Activated T-cell treated with anti-CD3 and anti-CD28 coated beads, Interleukin-2, amount 50 U/mL, for 72 hours (primary cell): ENCODE results near the gene PMEPA1. TPM values are rescaled to one million over a fixed set of nuclear protein-coding genes. Genes with fewer than 3 reads are reported as not detected.
"Not testable (repeated sequence)": the region's sequence is repeated elsewhere in the genome, so short reads cannot be mapped to it uniquely, and the experiment has no call there.

Experiments
- ATAC-seq, 2 donors: fragments of 150-1000 bp; cut with Tn5 transposase; replicated peaks in 1 of 2; 2 replicates each; pipeline ENCODE4 v1.10.0; 2021; ENCODE audit warnings: moderate library complexity in 2 of 2, mild to moderate bottlenecking in 1 of 2
- DNase-seq, 2 donors: peaks; one replicate each; pipeline ENCODE4 v3.0.0; 2021 to 2022; ENCODE audit warnings: mixed read lengths in 1 of 2
- H3K27ac Mint-ChIP-seq: one replicate; pipeline ENCODE4 v1.8.0; 2022; ENCODE audit warnings: mild to moderate bottlenecking, moderate library complexity, mixed read lengths
- H3K27me3 Mint-ChIP-seq: one replicate; pipeline ENCODE4 v1.8.0; 2022; ENCODE audit warnings: low read depth, mixed read lengths
- H3K36me3 Mint-ChIP-seq, 2 donors: one replicate each; pipeline ENCODE4 v1.8.0; 2022; ENCODE audit warnings: mixed read lengths in 2 of 2, mild to moderate bottlenecking in 1 of 2; ENCODE audit not compliant: insufficient read depth in 2 of 2
- H3K4me1 Mint-ChIP-seq: one replicate; pipeline ENCODE4 v1.8.0; 2022; ENCODE audit warnings: low read depth, mixed read lengths
- H3K4me3 Mint-ChIP-seq, 2 donors: one replicate each; pipeline ENCODE4 v1.8.0; 2022; ENCODE audit warnings: mild to moderate bottlenecking in 2 of 2, mixed read lengths in 2 of 2, moderate library complexity in 2 of 2
- H3K9me3 Mint-ChIP-seq, 2 donors: one replicate each; pipeline ENCODE4 v1.8.0; 2022; ENCODE audit warnings: mixed read lengths in 2 of 2
- total RNA-seq, 2 donors: library from RNA; stranded (reverse); gene quantifications; one replicate each; pipeline ENCODE4 v1.2.3, GENCODE V29; 2022

Gene PMEPA1
- total RNA-seq, 2 donors from 2014 or later, result 4.3 to 4.6 TPM

- Mint-ChIP-seq H3K27me3 (no peaks in the 10 kb centered on the region), H3K9me3 (peaks cover 5 to 7% of the 10 kb centered on the region in 2 donors), H3K4me1 (no peaks in the 10 kb centered on the region), H3K4me3 (no peak overlapping the region), H3K27ac (no peak overlapping the region), H3K36me3 (peaks cover 2 to 3% of the 10 kb centered on the region in 2 donors)
- ATAC-seq, result no peak
- no peak for DNase-seq
Measured at GRCh38 chr20:57647006-57647932, 62.5 kb downstream of the PMEPA1 start.

GRCh38 chr20:57638895-57639236 lies 70.9 kb downstream of the PMEPA1 start:
- Mint-ChIP-seq H3K4me3 (no peak overlapping the region), H3K9me3 (peaks cover 13 to 14% of the 10 kb centered on the region in 2 donors), H3K36me3 (peaks cover 9 to 14% of the 10 kb centered on the region in 2 donors), H3K27me3 (no peaks in the 10 kb centered on the region), H3K27ac (no peak overlapping the region), H3K4me1 (peaks cover 5% of the 10 kb centered on the region)
- ATAC-seq (no peak), DNase-seq (no peak)

- H3K36me3 Mint-ChIP-seq, result peaks cover 10 to 13% of the 10 kb centered on the region in 2 donors
- H3K27ac Mint-ChIP-seq, result no peak overlapping the region
- H3K4me3 Mint-ChIP-seq, result no peak overlapping the region
- no peaks in the 10 kb centered on the region for H3K27me3 Mint-ChIP-seq
- peaks cover 10% of the 10 kb centered on the region for H3K4me1 Mint-ChIP-seq
- DNase-seq, result no peak
- peaks cover 14% of the 10 kb centered on the region in 2 donors for H3K9me3 Mint-ChIP-seq
- ATAC-seq, result no peak
Measured at GRCh38 chr20:57638173-57638894, 71.5 kb downstream of the PMEPA1 start.

- no peak overlapping the region for H3K27ac Mint-ChIP-seq
- ATAC-seq, result peak; percentile 54 to 59
- peaks cover 6% of the 10 kb centered on the region for H3K27me3 Mint-ChIP-seq
Measured at GRCh38 chr20:57633945-57634491, 75.8 kb downstream of the PMEPA1 start.

GRCh38 chr20:57632286-57632685 lies 77.5 kb downstream of the PMEPA1 start:
- H3K9me3 Mint-ChIP-seq, result peaks cover 13 to 14% of the 10 kb centered on the region in 2 donors
- DNase-seq (no peak), ATAC-seq (no peak)
- no peak overlapping the region for H3K27ac Mint-ChIP-seq
- peaks cover 42% of the 10 kb centered on the region for H3K4me1 Mint-ChIP-seq
- peaks cover 10 to 13% of the 10 kb centered on the region in 2 donors for H3K36me3 Mint-ChIP-seq
- peaks cover 6% of the 10 kb centered on the region for H3K27me3 Mint-ChIP-seq
- no peak overlapping the region for H3K4me3 Mint-ChIP-seq

More at GRCh38 chr20:57633945-57634491, 75.8 kb downstream of the PMEPA1 start:
- Mint-ChIP-seq H3K36me3 (peaks cover 10 to 13% of the 10 kb centered on the region in 2 donors), H3K4me3 (no peak overlapping the region), H3K4me1 (peaks cover 28% of the 10 kb centered on the region), H3K9me3 (peaks cover 14% of the 10 kb centered on the region in 2 donors)
- peak in 1 of 2 donors; percentile 31 for DNase-seq

GRCh38 chr20:57630061-57630460 lies 79.8 kb downstream of the PMEPA1 start:
- Mint-ChIP-seq H3K27ac (peak overlapping the region; percentile 23), H3K27me3 (peaks cover 6% of the 10 kb centered on the region), H3K36me3 (peaks cover 8 to 14% of the 10 kb centered on the region in 2 donors), H3K9me3 (peaks cover 6 to 7% of the 10 kb centered on the region in 2 donors), H3K4me3 (peak overlapping the region; percentile 84 to 97), H3K4me1 (peaks cover 60% of the 10 kb centered on the region)
- peak; percentile 43 to 45 for DNase-seq
- ATAC-seq, result peak; percentile 70 to 78

- peaks cover 60% of the 10 kb centered on the region for H3K4me1 Mint-ChIP-seq
- peak overlapping the region; percentile 36 for H3K27ac Mint-ChIP-seq
- peak in 1 of 2 donors; percentile 1 for ATAC-seq
- peaks cover 8 to 12% of the 10 kb centered on the region in 2 donors for H3K36me3 Mint-ChIP-seq
- not testable (repeated sequence) for H3K9me3 Mint-ChIP-seq, H3K27me3 Mint-ChIP-seq
- peak; percentile 46 to 59 for DNase-seq
- H3K4me3 Mint-ChIP-seq, result peak overlapping the region; percentile 84 to 97
Measured at GRCh38 chr20:57629491-57629901, 80.3 kb downstream of the PMEPA1 start.

- Mint-ChIP-seq H3K4me1 (peaks cover 56% of the 10 kb centered on the region), H3K4me3 (peak overlapping the region; percentile 84 to 97), H3K36me3 (peaks cover 10 to 12% of the 10 kb centered on the region in 2 donors)
- H3K27ac Mint-ChIP-seq, H3K9me3 Mint-ChIP-seq, H3K27me3 Mint-ChIP-seq, ATAC-seq: not testable (repeated sequence)
- peak in 1 of 2 donors; percentile 19 for DNase-seq
Measured at GRCh38 chr20:57628962-57629308, 80.9 kb downstream of the PMEPA1 start.

GRCh38 chr20:57628047-57628961 lies 81.5 kb downstream of the PMEPA1 start:
- peaks cover 50% of the 10 kb centered on the region for H3K4me1 Mint-ChIP-seq
- H3K4me3 Mint-ChIP-seq, result peak overlapping the region; percentile 72 to 82

GRCh38 chr20:57627339-57627738 lies 82.5 kb downstream of the PMEPA1 start:
- peak overlapping the region; percentile 72 to 82 for H3K4me3 Mint-ChIP-seq
- H3K4me1 Mint-ChIP-seq, result peaks cover 53% of the 10 kb centered on the region
- ATAC-seq (no peak), DNase-seq (no peak)
- H3K9me3 Mint-ChIP-seq, result peaks cover 2 to 4% of the 10 kb centered on the region in 2 donors
- H3K27ac Mint-ChIP-seq, result no peak overlapping the region
- peaks cover 8 to 12% of the 10 kb centered on the region in 2 donors for H3K36me3 Mint-ChIP-seq
- H3K27me3 Mint-ChIP-seq, result peaks cover 6% of the 10 kb centered on the region

More at GRCh38 chr20:57628047-57628961, 81.5 kb downstream of the PMEPA1 start:
- DNase-seq (peak; percentile 35 to 43), ATAC-seq (peak; percentile 77 to 78)
- H3K27me3 Mint-ChIP-seq, result peaks cover 6% of the 10 kb centered on the region
- H3K36me3 Mint-ChIP-seq, result peaks cover 8 to 12% of the 10 kb centered on the region in 2 donors
- peaks cover 2 to 4% of the 10 kb centered on the region in 2 donors for H3K9me3 Mint-ChIP-seq
- H3K27ac Mint-ChIP-seq, result peak overlapping the region; percentile 73

- Mint-ChIP-seq H3K4me1 (peaks cover 66% of the 10 kb centered on the region), H3K27ac (no peak overlapping the region)
Measured at GRCh38 chr20:57625978-57626377, 83.8 kb downstream of the PMEPA1 start.

More at GRCh38 chr20:57625978-57626377, 83.8 kb downstream of the PMEPA1 start:
- Mint-ChIP-seq H3K27me3 (no peaks in the 10 kb centered on the region), H3K9me3 (peaks cover 2 to 4% of the 10 kb centered on the region in 2 donors), H3K4me3 (no peak overlapping the region), H3K36me3 (peaks cover 8 to 12% of the 10 kb centered on the region in 2 donors)
- DNase-seq, result no peak
- no peak for ATAC-seq
